ENCODE results near the gene MAN1C1.

Gene MAN1C1

GRCh38 chr1:25808481-25809244 lies 192.1 kb downstream of the MAN1C1 start:
- DNase-seq: no peak

- DNase-seq: no peak
Measured at GRCh38 chr1:25809283-25809926, 192.8 kb downstream of the MAN1C1 start.

- no peak for DNase-seq
Measured at GRCh38 chr1:25809929-25810328, 193.3 kb downstream of the MAN1C1 start.

- peak; percentile 82 for DNase-seq
Measured at GRCh38 chr1:25810341-25811299, 194.0 kb downstream of the MAN1C1 start.

- no peak for DNase-seq
Measured at GRCh38 chr1:25811384-25812082, 194.9 kb downstream of the MAN1C1 start.

- DNase-seq: no peak
Measured at GRCh38 chr1:25813071-25813733, 196.6 kb downstream of the MAN1C1 start.

GRCh38 chr1:25813734-25814471 lies 197.3 kb downstream of the MAN1C1 start:
- no peak for DNase-seq

- DNase-seq: no peak
Measured at GRCh38 chr1:25814549-25815087, 198.0 kb downstream of the MAN1C1 start.

GRCh38 chr1:25815208-25816111 lies 198.9 kb downstream of the MAN1C1 start:
- no peak for DNase-seq

GRCh38 chr1:25816112-25816718 lies 199.6 kb downstream of the MAN1C1 start:
- no peak for DNase-seq

GRCh38 chr1:25817840-25818501 lies 201.4 kb downstream of the MAN1C1 start:
- no peak for DNase-seq

- no peak for DNase-seq
Measured at GRCh38 chr1:25818569-25818968, 202.0 kb downstream of the MAN1C1 start.

GRCh38 chr1:25819491-25820246 lies 203.1 kb downstream of the MAN1C1 start, which contains the start of gene MTFR1L:
Gene MTFR1L, plus strand, starts transcription at chr1:25819954. Its CDS starts 3,151 bp downstream, at chr1:25823105.
- DNase-seq: peak; percentile 93

GRCh38 chr1:25820247-25821111 lies 203.9 kb downstream of the MAN1C1 start:
- peak; percentile 65 for DNase-seq

- no peak for DNase-seq
Measured at GRCh38 chr1:25821112-25821476, 204.5 kb downstream of the MAN1C1 start.

- DNase-seq: no peak
Measured at GRCh38 chr1:25821630-25822091, 205.1 kb downstream of the MAN1C1 start.

GRCh38 chr1:25825605-25826004 lies 209.0 kb downstream of the MAN1C1 start:
- no peak for DNase-seq
